ENCODE measurements around the gene CBX2.

The CBX2 gene

DNA sequence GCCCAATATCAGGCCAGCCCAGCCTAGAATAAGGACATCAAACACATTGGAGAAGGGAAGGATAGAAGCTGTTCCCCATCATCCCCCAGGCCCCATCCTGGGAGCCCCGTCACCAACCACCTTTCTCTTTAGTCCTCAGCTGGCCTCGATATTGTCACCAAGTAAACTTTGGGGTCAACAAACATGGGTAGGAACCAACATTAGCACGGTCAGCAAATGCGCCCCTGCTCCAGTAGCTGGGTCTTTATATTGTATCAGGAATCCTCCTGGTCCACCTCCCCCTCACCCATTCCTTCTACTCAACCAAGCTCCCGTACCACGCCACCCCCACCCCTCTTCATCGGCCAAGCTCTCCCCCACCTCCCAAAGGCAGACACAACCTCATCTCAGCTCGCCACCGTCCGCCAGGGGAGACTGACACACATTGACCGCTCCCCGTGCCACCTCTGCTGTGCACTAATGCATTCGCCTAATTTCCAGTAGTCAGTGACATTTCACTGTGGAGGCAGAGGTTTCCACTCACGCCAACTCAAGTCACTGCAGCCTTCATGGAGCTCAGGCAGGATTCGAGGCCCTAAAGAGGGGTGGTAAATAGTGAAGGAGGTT is 20.7 kb upstream of the CBX2 start:
- no peaks in the 10 kb centered on the region for H3K4me1 ChIP-seq (ENCODE audit: insufficient read depth, low read length, severe bottlenecking)
- no peaks in the 10 kb centered on the region for H4K20me1 ChIP-seq (ENCODE audit: insufficient read depth, low read length)
- no peaks in the 10 kb centered on the region for H3K9me2 ChIP-seq (ENCODE audit: low read depth, low read length)
- no peak overlapping the region for H3K9ac ChIP-seq (ENCODE audit: low read length)
- no peaks in the 10 kb centered on the region for H3K27me3 ChIP-seq (ENCODE audit: insufficient read depth, low read length)
- H3K79me2 ChIP-seq (ENCODE audit: insufficient read depth, low read length) = no peaks in the 10 kb centered on the region
- no peaks in the 10 kb centered on the region for H3K36me3 ChIP-seq (ENCODE audit: insufficient read depth, low read length)
- H3K9me3 ChIP-seq (ENCODE audit: low read length) = no peaks in the 10 kb centered on the region
- H2AFZ ChIP-seq (ENCODE audit: low read length) = no peak overlapping the region
- TF ChIP-seq, protein P1, sequence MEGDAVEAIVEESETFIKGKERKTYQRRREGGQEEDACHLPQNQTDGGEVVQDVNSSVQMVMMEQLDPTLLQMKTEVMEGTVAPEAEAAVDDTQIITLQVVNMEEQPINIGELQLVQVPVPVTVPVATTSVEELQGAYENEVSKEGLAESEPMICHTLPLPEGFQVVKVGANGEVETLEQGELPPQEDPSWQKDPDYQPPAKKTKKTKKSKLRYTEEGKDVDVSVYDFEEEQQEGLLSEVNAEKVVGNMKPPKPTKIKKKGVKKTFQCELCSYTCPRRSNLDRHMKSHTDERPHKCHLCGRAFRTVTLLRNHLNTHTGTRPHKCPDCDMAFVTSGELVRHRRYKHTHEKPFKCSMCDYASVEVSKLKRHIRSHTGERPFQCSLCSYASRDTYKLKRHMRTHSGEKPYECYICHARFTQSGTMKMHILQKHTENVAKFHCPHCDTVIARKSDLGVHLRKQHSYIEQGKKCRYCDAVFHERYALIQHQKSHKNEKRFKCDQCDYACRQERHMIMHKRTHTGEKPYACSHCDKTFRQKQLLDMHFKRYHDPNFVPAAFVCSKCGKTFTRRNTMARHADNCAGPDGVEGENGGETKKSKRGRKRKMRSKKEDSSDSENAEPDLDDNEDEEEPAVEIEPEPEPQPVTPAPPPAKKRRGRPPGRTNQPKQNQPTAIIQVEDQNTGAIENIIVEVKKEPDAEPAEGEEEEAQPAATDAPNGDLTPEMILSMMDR (IDR thresholded peaks at IDR 0.05; ENCODE audit: low read length) = no peak
- no peak for TF ChIP-seq EZH2 (IDR thresholded peaks at IDR 0.05; ENCODE audit: borderline replicate concordance, low read length)
- H3K27ac ChIP-seq (ENCODE audit: low read depth, low read length, poor library complexity, severe bottlenecking) = no peak overlapping the region
- H3K4me2 ChIP-seq (ENCODE audit: low read length) = no peak overlapping the region
- H3K4me3 ChIP-seq (ENCODE audit: low read depth, low read length, poor library complexity, severe bottlenecking) = no peak overlapping the region
- H3F3A ChIP-seq (ENCODE audit: insufficient read depth, low read length) = no peaks in the 10 kb centered on the region

DNA sequence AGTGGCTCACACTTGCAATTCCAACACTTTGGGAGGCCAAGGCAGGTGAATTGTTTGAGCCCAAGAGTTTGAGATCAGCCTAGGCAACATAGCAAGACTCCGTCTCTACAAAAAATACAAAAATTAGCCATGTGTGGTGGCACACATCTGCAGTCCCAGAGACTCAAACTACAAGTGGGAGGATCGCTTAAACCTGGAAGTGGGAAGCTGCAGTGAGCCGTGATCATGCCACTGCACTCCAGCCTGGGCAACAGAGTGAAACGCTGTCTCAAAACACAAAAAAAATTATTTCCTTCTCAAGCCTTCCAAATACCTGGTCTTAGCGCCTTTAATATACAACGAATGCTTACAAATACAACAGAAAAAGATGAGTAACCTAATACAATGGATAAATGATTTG is 19.7 kb upstream of the CBX2 start:
- Histone ChIP-seq H3K9ac (ENCODE audit: low read length) (no peak overlapping the region), H3F3A (ENCODE audit: insufficient read depth, low read length) (no peaks in the 10 kb centered on the region), H3K4me1 (ENCODE audit: insufficient read depth, low read length, severe bottlenecking) (no peaks in the 10 kb centered on the region), H3K9me3 (ENCODE audit: low read length) (no peaks in the 10 kb centered on the region), H3K79me2 (ENCODE audit: insufficient read depth, low read length) (no peaks in the 10 kb centered on the region), H3K36me3 (ENCODE audit: insufficient read depth, low read length) (no peaks in the 10 kb centered on the region), H3K4me2 (ENCODE audit: low read length) (no peak overlapping the region), H3K27ac (ENCODE audit: low read depth, low read length, poor library complexity, severe bottlenecking) (no peak overlapping the region), H2AFZ (ENCODE audit: low read length) (no peak overlapping the region), H4K20me1 (ENCODE audit: insufficient read depth, low read length) (no peaks in the 10 kb centered on the region), H3K27me3 (ENCODE audit: insufficient read depth, low read length) (no peaks in the 10 kb centered on the region), H3K9me2 (ENCODE audit: low read depth, low read length) (no peaks in the 10 kb centered on the region), H3K4me3 (ENCODE audit: low read depth, low read length, poor library complexity, severe bottlenecking) (no peak overlapping the region)
- TF ChIP-seq, protein P1 (IDR thresholded peaks at IDR 0.05; ENCODE audit: low read length) = no peak
- no peak for TF ChIP-seq EZH2 (IDR thresholded peaks at IDR 0.05; ENCODE audit: borderline replicate concordance, low read length)

GRCh38 chr17:79760197-79760906 is 17.6 kb upstream of the CBX2 start:
- no peaks in the 10 kb centered on the region for H3K4me1 ChIP-seq (ENCODE audit: insufficient read depth, low read length, severe bottlenecking)
- no peaks in the 10 kb centered on the region for H3K79me2 ChIP-seq (ENCODE audit: insufficient read depth, low read length)
- no peak overlapping the region for H3K4me2 ChIP-seq (ENCODE audit: low read length)
- H3F3A ChIP-seq (ENCODE audit: insufficient read depth, low read length) = no peaks in the 10 kb centered on the region
- no peaks in the 10 kb centered on the region for H4K20me1 ChIP-seq (ENCODE audit: insufficient read depth, low read length)
- no peaks in the 10 kb centered on the region for H3K36me3 ChIP-seq (ENCODE audit: insufficient read depth, low read length)
- TF ChIP-seq, protein P1 (IDR thresholded peaks at IDR 0.05; ENCODE audit: low read length) = no peak
- TF ChIP-seq EZH2 (IDR thresholded peaks at IDR 0.05; ENCODE audit: borderline replicate concordance, low read length) = no peak
- no peak overlapping the region for H3K9ac ChIP-seq (ENCODE audit: low read length)
- H3K9me2 ChIP-seq (ENCODE audit: low read depth, low read length) = no peaks in the 10 kb centered on the region
- H3K4me3 ChIP-seq (ENCODE audit: low read depth, low read length, poor library complexity, severe bottlenecking) = no peak overlapping the region
- H3K27ac ChIP-seq (ENCODE audit: low read depth, low read length, poor library complexity, severe bottlenecking) = no peak overlapping the region
- no peak overlapping the region for H2AFZ ChIP-seq (ENCODE audit: low read length)
- H3K27me3 ChIP-seq (ENCODE audit: insufficient read depth, low read length) = no peaks in the 10 kb centered on the region
- H3K9me3 ChIP-seq (ENCODE audit: low read length) = no peaks in the 10 kb centered on the region
